ENCODE measurements around the gene SULT1A1.

- TF ChIP-seq POLR2A (IDR thresholded peaks at IDR 0.05) (no peak), CTCF (IDR thresholded peaks at IDR 0.05) (no peak)
Observed at GRCh38 chr16:28561557-28562187, 48.2 kb downstream of the SULT1A1 start.
